Liver (tissue), 9 donors: ENCODE measurements around the gene CWC27. TPM values are rescaled to one million over a fixed set of nuclear protein-coding genes. Genes with fewer than 3 reads are reported as not detected.

Source experiments
- DNase-seq: peaks from one replicate; pipeline ENCODE4 v3.0.0-alpha.2; 2017; ENCODE audit warnings: low spot score
- H3K27ac ChIP-seq, 2 donors: one replicate each; pipeline ENCODE4 v1.7.0; 2013; ENCODE audit warnings: inconsistent platforms in 2 of 2, low read length in 2 of 2, control low read depth in 1 of 2, low read depth in 1 of 2, mild to moderate bottlenecking in 1 of 2
- H3K27me3 ChIP-seq, 4 donors: one replicate each; pipeline versions ENCODE4 v1.6.1 to v1.7.0; 2013; ENCODE audit warnings: low read length in 3 of 4, inconsistent platforms in 1 of 4, mild to moderate bottlenecking in 1 of 4, moderate library complexity in 1 of 4; ENCODE audit not compliant: control insufficient read depth in 4 of 4, insufficient read depth in 4 of 4
- H3K36me3 ChIP-seq, 4 donors: one replicate each; pipeline versions ENCODE4 v1.6.1 to v1.7.0; 2013; ENCODE audit warnings: low read length in 3 of 4, mild to moderate bottlenecking in 3 of 4, low read depth in 1 of 4, moderate library complexity in 1 of 4; ENCODE audit not compliant: control insufficient read depth in 4 of 4, insufficient read depth in 3 of 4
- H3K4me1 ChIP-seq, 4 donors: one replicate each; pipeline versions ENCODE4 v1.6.1 to v1.7.0; 2013; ENCODE audit warnings: low read length in 3 of 4, mild to moderate bottlenecking in 3 of 4, moderate library complexity in 1 of 4; ENCODE audit not compliant: control insufficient read depth in 4 of 4, insufficient read depth in 4 of 4
- H3K4me3 ChIP-seq, 3 donors: one replicate each; pipeline versions ENCODE4 v1.6.1 to v1.7.0; 2013; ENCODE audit warnings: low read length in 3 of 3, control low read depth in 1 of 3, low read depth in 1 of 3, mild to moderate bottlenecking in 1 of 3
- H3K9ac ChIP-seq, 2 donors: one replicate each; pipeline ENCODE4 v1.7.0; 2013; ENCODE audit warnings: low read length in 2 of 2, mild to moderate bottlenecking in 2 of 2, moderate library complexity in 2 of 2, control low read depth in 1 of 2, low read depth in 1 of 2
- H3K9me3 ChIP-seq, 4 donors: one replicate each; pipeline versions ENCODE4 v1.6.1 to v1.7.0; 2013; ENCODE audit warnings: low read length in 3 of 4; ENCODE audit not compliant: control insufficient read depth in 4 of 4
- EGR1 ChIP-seq, 2 donors: IDR thresholded peaks; 2 replicates each; pipeline ENCODE4 v1.6.1; 2016 to 2018; ENCODE audit warnings: antibody characterized with exemption in 2 of 2, low read depth in 2 of 2
- FOXA1 ChIP-seq: IDR thresholded peaks from 2 replicates; pipeline ENCODE4 v1.6.1; 2016; ENCODE audit warnings: antibody characterized with exemption
- FOXA2 ChIP-seq: IDR thresholded peaks from 2 replicates; pipeline ENCODE4 v1.6.1; 2016; ENCODE audit warnings: antibody characterized with exemption
- GABPA ChIP-seq, 2 donors: IDR thresholded peaks in 1 of 2; conservative IDR thresholded peaks in 1 of 2; 2 replicates each; pipeline ENCODE4 v1.6.1; 2016; ENCODE audit warnings: antibody characterized with exemption in 2 of 2, mild to moderate bottlenecking in 1 of 2, moderate library complexity in 1 of 2
- HNF4A ChIP-seq, 2 donors: conservative IDR thresholded peaks; 2 replicates each; pipeline ENCODE4 v1.6.1; 2016; ENCODE audit warnings: antibody characterized with exemption in 2 of 2, mild to moderate bottlenecking in 2 of 2
- HNF4G ChIP-seq: IDR thresholded peaks from 2 replicates; pipeline ENCODE4 v1.6.1; 2016; ENCODE audit warnings: antibody characterized with exemption
- JUND ChIP-seq, 2 donors: IDR thresholded peaks; 2 replicates each; pipeline ENCODE4 v1.6.1; 2016; ENCODE audit warnings: antibody characterized with exemption in 2 of 2
- NR2F2 ChIP-seq: IDR thresholded peaks from 2 replicates; pipeline ENCODE4 v1.6.1; 2016; ENCODE audit warnings: antibody characterized with exemption
- RXRA ChIP-seq, 2 donors: IDR thresholded peaks; 2 replicates each; pipeline ENCODE4 v1.6.1; 2017 to 2018; ENCODE audit warnings: antibody characterized with exemption in 2 of 2, mild to moderate bottlenecking in 1 of 2
- SP1 ChIP-seq: IDR thresholded peaks from 2 replicates; pipeline ENCODE4 v1.6.1; 2018; ENCODE audit warnings: antibody characterized with exemption, mild to moderate bottlenecking
- TAF1 ChIP-seq: conservative IDR thresholded peaks from 2 replicates; pipeline ENCODE4 v1.6.1; 2016; ENCODE audit warnings: antibody characterized with exemption, mild to moderate bottlenecking
- YY1 ChIP-seq: IDR thresholded peaks from 2 replicates; pipeline ENCODE4 v1.6.1; 2016; ENCODE audit warnings: antibody characterized with exemption, mild to moderate bottlenecking
- WGBS: extraction: QIAGEN DNeasy Blood & Tissue Kit; methylation state at CpG from one replicate; pipeline ENCODE4 v1.1.7; 2013; 5-methylcytosine and 5-hydroxymethylcytosine counted together
- polyA plus RNA-seq, 2 donors: library from polyadenylated mRNA; stranded (reverse) in 1 of 2; unstranded in 1 of 2; fragments of 200-250 nt in 1 of 2; fragments of >200 nt in 1 of 2; fragmentation: Nextera tagmentation in 1 of 2; extraction: Ambion mirVana in 1 of 2; gene quantifications; one replicate each; pipeline versions ENCODE4 v1.2.1 to v1.2.3, GENCODE V29; 2013 to 2015
- total RNA-seq, 2 donors: library from RNA; depleted of rRNA; stranded (reverse); fragments of >200 nt; gene quantifications; one replicate each; pipeline ENCODE4 v1.2.3, GENCODE V29; 2014
- TF ChIP-seq, protein P1 (sequence below): IDR thresholded peaks from 2 replicates; pipeline ENCODE4 v1.6.1; 2016; ENCODE audit warnings: antibody characterized with exemption
- TF ChIP-seq, protein P2 (sequence below): IDR thresholded peaks from 2 replicates; pipeline ENCODE4 v1.6.1; 2016; ENCODE audit warnings: antibody characterized with exemption
- TF ChIP-seq, protein P3 (sequence below): IDR thresholded peaks from 2 replicates; pipeline ENCODE4 v1.6.1; 2016; ENCODE audit warnings: antibody characterized with exemption
- TF ChIP-seq, protein P4 (sequence below): fragments of 150-350 bp; IDR thresholded peaks from 2 replicates; pipeline ENCODE4 v1.5.1; 2017; ENCODE audit warnings: improper control_type of control experiment, low read depth, low read length; ENCODE audit not compliant: missing input control
- TF ChIP-seq, protein P5 (sequence below): IDR thresholded peaks from 2 replicates; pipeline ENCODE4 v1.6.1; 2016; ENCODE audit warnings: antibody characterized with exemption, mild to moderate bottlenecking
- donor health status: healthy.
- donor health status: healthy.
- donor health status: healthy.
- donor health status: healthy.
- donor health status: healthy.

CWC27 gene
- total and polyA plus RNA-seq, 4 donors: 3.9 to 9.8 (median 6.0) TPM

DNA sequence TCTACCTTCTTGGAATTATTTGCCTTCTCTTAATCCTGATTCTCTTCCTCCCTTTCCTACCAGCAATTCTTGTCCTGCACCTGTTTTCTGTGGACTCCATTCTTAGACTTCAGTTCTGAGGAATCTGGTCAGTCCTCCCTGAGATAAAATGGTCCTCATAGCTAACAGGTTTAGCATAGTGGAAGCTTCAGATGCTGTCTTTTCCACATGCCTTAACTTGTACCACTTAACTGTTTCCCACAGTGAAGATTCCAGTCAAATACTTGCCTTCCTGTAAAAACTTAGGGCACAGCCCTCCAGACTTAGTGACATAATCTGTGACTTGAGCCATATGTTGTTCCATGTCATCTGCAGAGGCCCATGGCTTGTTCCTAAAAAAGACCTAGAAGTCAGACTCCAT is 261.3 kb downstream of the CWC27 start:
- DNase-seq: no peak
- TF ChIP-seq YY1: no peak
- TF ChIP-seq EGR1 (IDR thresholded peaks at IDR 0.05; ENCODE audit: low read depth in 2 of 2): no peak
- TF ChIP-seq GABPA (IDR thresholded peaks at IDR 0.05 in 1 of 2, conservative IDR thresholded peaks at IDR 0.05 in 1 of 2): no peak
- TF ChIP-seq, protein P1, sequence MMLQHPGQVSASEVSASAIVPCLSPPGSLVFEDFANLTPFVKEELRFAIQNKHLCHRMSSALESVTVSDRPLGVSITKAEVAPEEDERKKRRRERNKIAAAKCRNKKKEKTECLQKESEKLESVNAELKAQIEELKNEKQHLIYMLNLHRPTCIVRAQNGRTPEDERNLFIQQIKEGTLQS: no peak
- TF ChIP-seq RXRA (IDR thresholded peaks at IDR 0.05): no peak
- TF ChIP-seq SP1: no peak
- TF ChIP-seq FOXA2: no peak
- TF ChIP-seq NR2F2: no peak
- no peak for TF ChIP-seq HNF4A (conservative IDR thresholded peaks at IDR 0.05)
- no peak for TF ChIP-seq JUND (IDR thresholded peaks at IDR 0.05)
- TF ChIP-seq, protein P2, sequence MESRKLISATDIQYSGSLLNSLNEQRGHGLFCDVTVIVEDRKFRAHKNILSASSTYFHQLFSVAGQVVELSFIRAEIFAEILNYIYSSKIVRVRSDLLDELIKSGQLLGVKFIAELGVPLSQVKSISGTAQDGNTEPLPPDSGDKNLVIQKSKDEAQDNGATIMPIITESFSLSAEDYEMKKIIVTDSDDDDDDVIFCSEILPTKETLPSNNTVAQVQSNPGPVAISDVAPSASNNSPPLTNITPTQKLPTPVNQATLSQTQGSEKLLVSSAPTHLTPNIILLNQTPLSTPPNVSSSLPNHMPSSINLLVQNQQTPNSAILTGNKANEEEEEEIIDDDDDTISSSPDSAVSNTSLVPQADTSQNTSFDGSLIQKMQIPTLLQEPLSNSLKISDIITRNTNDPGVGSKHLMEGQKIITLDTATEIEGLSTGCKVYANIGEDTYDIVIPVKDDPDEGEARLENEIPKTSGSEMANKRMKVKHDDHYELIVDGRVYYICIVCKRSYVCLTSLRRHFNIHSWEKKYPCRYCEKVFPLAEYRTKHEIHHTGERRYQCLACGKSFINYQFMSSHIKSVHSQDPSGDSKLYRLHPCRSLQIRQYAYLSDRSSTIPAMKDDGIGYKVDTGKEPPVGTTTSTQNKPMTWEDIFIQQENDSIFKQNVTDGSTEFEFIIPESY: no peak
- TF ChIP-seq, protein P3, sequence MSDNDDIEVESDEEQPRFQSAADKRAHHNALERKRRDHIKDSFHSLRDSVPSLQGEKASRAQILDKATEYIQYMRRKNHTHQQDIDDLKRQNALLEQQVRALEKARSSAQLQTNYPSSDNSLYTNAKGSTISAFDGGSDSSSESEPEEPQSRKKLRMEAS: no peak
- TF ChIP-seq FOXA1: no peak
- TF ChIP-seq, protein P4, sequence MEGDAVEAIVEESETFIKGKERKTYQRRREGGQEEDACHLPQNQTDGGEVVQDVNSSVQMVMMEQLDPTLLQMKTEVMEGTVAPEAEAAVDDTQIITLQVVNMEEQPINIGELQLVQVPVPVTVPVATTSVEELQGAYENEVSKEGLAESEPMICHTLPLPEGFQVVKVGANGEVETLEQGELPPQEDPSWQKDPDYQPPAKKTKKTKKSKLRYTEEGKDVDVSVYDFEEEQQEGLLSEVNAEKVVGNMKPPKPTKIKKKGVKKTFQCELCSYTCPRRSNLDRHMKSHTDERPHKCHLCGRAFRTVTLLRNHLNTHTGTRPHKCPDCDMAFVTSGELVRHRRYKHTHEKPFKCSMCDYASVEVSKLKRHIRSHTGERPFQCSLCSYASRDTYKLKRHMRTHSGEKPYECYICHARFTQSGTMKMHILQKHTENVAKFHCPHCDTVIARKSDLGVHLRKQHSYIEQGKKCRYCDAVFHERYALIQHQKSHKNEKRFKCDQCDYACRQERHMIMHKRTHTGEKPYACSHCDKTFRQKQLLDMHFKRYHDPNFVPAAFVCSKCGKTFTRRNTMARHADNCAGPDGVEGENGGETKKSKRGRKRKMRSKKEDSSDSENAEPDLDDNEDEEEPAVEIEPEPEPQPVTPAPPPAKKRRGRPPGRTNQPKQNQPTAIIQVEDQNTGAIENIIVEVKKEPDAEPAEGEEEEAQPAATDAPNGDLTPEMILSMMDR: no peak
- TF ChIP-seq, protein P5, sequence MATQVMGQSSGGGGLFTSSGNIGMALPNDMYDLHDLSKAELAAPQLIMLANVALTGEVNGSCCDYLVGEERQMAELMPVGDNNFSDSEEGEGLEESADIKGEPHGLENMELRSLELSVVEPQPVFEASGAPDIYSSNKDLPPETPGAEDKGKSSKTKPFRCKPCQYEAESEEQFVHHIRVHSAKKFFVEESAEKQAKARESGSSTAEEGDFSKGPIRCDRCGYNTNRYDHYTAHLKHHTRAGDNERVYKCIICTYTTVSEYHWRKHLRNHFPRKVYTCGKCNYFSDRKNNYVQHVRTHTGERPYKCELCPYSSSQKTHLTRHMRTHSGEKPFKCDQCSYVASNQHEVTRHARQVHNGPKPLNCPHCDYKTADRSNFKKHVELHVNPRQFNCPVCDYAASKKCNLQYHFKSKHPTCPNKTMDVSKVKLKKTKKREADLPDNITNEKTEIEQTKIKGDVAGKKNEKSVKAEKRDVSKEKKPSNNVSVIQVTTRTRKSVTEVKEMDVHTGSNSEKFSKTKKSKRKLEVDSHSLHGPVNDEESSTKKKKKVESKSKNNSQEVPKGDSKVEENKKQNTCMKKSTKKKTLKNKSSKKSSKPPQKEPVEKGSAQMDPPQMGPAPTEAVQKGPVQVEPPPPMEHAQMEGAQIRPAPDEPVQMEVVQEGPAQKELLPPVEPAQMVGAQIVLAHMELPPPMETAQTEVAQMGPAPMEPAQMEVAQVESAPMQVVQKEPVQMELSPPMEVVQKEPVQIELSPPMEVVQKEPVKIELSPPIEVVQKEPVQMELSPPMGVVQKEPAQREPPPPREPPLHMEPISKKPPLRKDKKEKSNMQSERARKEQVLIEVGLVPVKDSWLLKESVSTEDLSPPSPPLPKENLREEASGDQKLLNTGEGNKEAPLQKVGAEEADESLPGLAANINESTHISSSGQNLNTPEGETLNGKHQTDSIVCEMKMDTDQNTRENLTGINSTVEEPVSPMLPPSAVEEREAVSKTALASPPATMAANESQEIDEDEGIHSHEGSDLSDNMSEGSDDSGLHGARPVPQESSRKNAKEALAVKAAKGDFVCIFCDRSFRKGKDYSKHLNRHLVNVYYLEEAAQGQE: no peak
- Histone ChIP-seq H3K9ac (no peak overlapping the region), H3K9me3 (no peaks in the 10 kb centered on the region), H3K4me3 (no peak overlapping the region), H3K4me1 (peaks cover 0 to 5% (median under 1%) of the 10 kb centered on the region in 4 donors), H3K27ac (no peak overlapping the region), H3K36me3 (no peaks in the 10 kb centered on the region), H3K27me3 (no peaks in the 10 kb centered on the region)

DNA sequence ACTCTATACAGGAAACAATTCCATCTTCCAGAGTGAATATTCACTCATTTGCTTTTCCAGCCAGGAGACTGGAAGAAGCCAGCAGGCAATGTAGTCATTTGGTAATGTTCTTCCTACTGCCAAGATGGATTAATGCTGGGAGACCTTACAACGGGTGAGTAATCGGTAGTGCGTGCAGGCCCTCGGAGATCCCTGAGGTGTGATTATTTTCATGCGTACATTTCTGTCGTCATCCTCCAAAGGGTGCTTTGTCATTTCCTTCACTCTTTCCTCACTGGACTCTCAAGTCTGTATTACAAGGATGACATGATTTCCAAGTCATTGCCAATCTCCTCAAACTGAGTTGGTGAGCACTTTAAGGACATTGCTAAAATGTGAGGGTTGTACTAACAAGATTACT is 263.5 kb downstream of the CWC27 start:
- 94% methylated on average over 6 of the region's 6 CpGs for WGBS
- no peaks in the 10 kb centered on the region for H3K9me3 ChIP-seq
- H3K4me1 ChIP-seq: peaks cover 0 to 8% (median 2%) of the 10 kb centered on the region in 4 donors
- no peaks in the 10 kb centered on the region for H3K36me3 ChIP-seq
- H3K27me3 ChIP-seq: no peaks in the 10 kb centered on the region
- TF ChIP-seq, protein P3: no peak
- TF ChIP-seq RXRA (IDR thresholded peaks at IDR 0.05): no peak
- TF ChIP-seq SP1: no peak
- no peak for TF ChIP-seq EGR1 (IDR thresholded peaks at IDR 0.05; ENCODE audit: low read depth in 2 of 2)
- no peak for TF ChIP-seq TAF1
- TF ChIP-seq HNF4A (conservative IDR thresholded peaks at IDR 0.05): no peak
- TF ChIP-seq JUND (IDR thresholded peaks at IDR 0.05): no peak
- TF ChIP-seq YY1: no peak
- TF ChIP-seq, protein P1: no peak
- TF ChIP-seq HNF4G: no peak
- TF ChIP-seq NR2F2: no peak
- TF ChIP-seq, protein P2: no peak
- no peak overlapping the region for H3K4me3 ChIP-seq
- DNase-seq: no peak
- H3K9ac ChIP-seq: no peak overlapping the region
- no peak overlapping the region for H3K27ac ChIP-seq
